ENCODE data around the gene UQCRH.
"Not testable (repeated sequence)": the region's sequence is repeated elsewhere in the genome, so short reads cannot be mapped to it uniquely, and the experiment has no call there.

UQCRH gene

GRCh38 chr1:46303872-46304326, 401 bp downstream of the UQCRH start:
- in situ Hi-C loops (cut with MboI; ENCODE audit: low pct_unique_long_range_greater_than_20kb, low sequenced_read_pairs, unreplicated experiment) = no loop called here
- no peak for DNase-seq (ENCODE audit: low spot score)
- TF ChIP-seq CTCF (IDR thresholded peaks at IDR 0.05; ENCODE audit: extremely low read depth, insufficient read depth, missing control alignments) = no peak

- TF ChIP-seq CTCF (IDR thresholded peaks at IDR 0.05; ENCODE audit: extremely low read depth, insufficient read depth, missing control alignments) = no peak
- in situ Hi-C loops (cut with MboI; ENCODE audit: low pct_unique_long_range_greater_than_20kb, low sequenced_read_pairs, unreplicated experiment) = no loop called here
- DNase-seq (ENCODE audit: low spot score) = no peak
Measured at GRCh38 chr1:46306159-46306530, 2.6 kb downstream of the UQCRH start.

GRCh38 chr1:46309401-46310159, 6.1 kb downstream of the UQCRH start:
- in situ Hi-C loops (cut with MboI; ENCODE audit: low pct_unique_long_range_greater_than_20kb, low sequenced_read_pairs, unreplicated experiment) = no loop called here
- no peak for TF ChIP-seq CTCF (IDR thresholded peaks at IDR 0.05; ENCODE audit: extremely low read depth, insufficient read depth, missing control alignments)
- no peak for DNase-seq (ENCODE audit: low spot score)

- in situ Hi-C loops (cut with MboI; ENCODE audit: low pct_unique_long_range_greater_than_20kb, low sequenced_read_pairs, unreplicated experiment) = no loop called here
- TF ChIP-seq CTCF (IDR thresholded peaks at IDR 0.05; ENCODE audit: extremely low read depth, insufficient read depth, missing control alignments) = no peak
- no peak for DNase-seq (ENCODE audit: low spot score)
Measured at GRCh38 chr1:46310321-46310720, 6.8 kb downstream of the UQCRH start.

- TF ChIP-seq CTCF (IDR thresholded peaks at IDR 0.05; ENCODE audit: extremely low read depth, insufficient read depth, missing control alignments) = no peak
- no peak for DNase-seq (ENCODE audit: low spot score)
- in situ Hi-C loops (cut with MboI; ENCODE audit: low pct_unique_long_range_greater_than_20kb, low sequenced_read_pairs, unreplicated experiment) = no loop called here
Measured at GRCh38 chr1:46315669-46316403, 12.3 kb downstream of the UQCRH start.

GRCh38 chr1:46317323-46317722, 13.8 kb downstream of the UQCRH start:
- DNase-seq (ENCODE audit: low spot score) = no peak
- in situ Hi-C loops (cut with MboI; ENCODE audit: low pct_unique_long_range_greater_than_20kb, low sequenced_read_pairs, unreplicated experiment) = no loop called here
- no peak for TF ChIP-seq CTCF (IDR thresholded peaks at IDR 0.05; ENCODE audit: extremely low read depth, insufficient read depth, missing control alignments)

- in situ Hi-C loops (cut with MboI; ENCODE audit: low pct_unique_long_range_greater_than_20kb, low sequenced_read_pairs, unreplicated experiment); DNase-seq (ENCODE audit: low spot score): not testable (repeated sequence)
Measured at GRCh38 chr1:46319301-46319700, 15.8 kb downstream of the UQCRH start.

- DNase-seq (ENCODE audit: low spot score); in situ Hi-C loops (cut with MboI; ENCODE audit: low pct_unique_long_range_greater_than_20kb, low sequenced_read_pairs, unreplicated experiment): not testable (repeated sequence)
Measured at GRCh38 chr1:46319960-46320914, 16.7 kb downstream of the UQCRH start.

GRCh38 chr1:46322191-46322590, 18.7 kb downstream of the UQCRH start:
- DNase-seq (ENCODE audit: low spot score); in situ Hi-C loops (cut with MboI; ENCODE audit: low pct_unique_long_range_greater_than_20kb, low sequenced_read_pairs, unreplicated experiment): not testable (repeated sequence)
